Measurements from ENCODE around the gene NSUN7. TPM values are rescaled to one million over a fixed set of nuclear protein-coding genes. Genes with fewer than 3 reads are reported as not detected.

NSUN7 gene
- polyA plus RNA-seq, 1 donor (not counting 4 experiments of a cell fraction or from before 2014, with no cell fraction given): 0.03 TPM

DNA sequence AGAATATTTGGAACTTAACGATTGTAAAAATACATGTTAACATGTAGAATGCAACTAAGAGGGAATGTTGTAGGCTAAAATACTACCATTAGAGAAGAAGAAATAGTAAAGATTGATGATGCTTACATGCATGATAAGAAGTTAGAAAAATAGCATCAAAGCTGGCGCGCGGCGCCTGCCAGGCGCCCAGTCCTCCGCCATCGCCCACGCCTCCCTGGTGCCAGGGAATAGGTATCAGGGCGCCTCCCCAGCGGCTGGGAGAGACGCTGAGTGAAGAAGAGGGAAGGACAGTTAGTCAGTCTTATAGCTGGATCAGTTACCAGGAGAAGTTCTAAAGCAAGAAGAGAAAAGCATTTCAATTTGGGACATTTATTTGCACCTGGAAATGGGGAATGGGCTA, 36.0 kb downstream of the NSUN7 start:
- H3K4me1 ChIP-seq (ENCODE audit: control insufficient read depth, extremely low read depth, insufficient read depth, low read length): no peaks in the 10 kb centered on the region
- no peaks in the 10 kb centered on the region for H3K79me2 ChIP-seq (ENCODE audit: control insufficient read depth, insufficient read depth, low read length)
- H3K4me2 ChIP-seq (ENCODE audit: control insufficient read depth, extremely low read depth, insufficient read depth, low read depth, low read length): no peak overlapping the region
- DNase-seq (ENCODE audit: low read depth, low spot score): no peak
- no peak overlapping the region for H2AFZ ChIP-seq (ENCODE audit: control insufficient read depth, low read length)
- no peaks in the 10 kb centered on the region for H3K36me3 ChIP-seq (ENCODE audit: control insufficient read depth in 2 of 2, extremely low read depth in 1 of 2, insufficient read depth in 2 of 2, low read length in 2 of 2)
- dilution Hi-C loops (cut with MboI; ENCODE audit: extremely low pct_ligation_motif_present, low sequenced_read_pairs): no loop called here
- no peak for FAIRE-seq
- peaks cover 3% of the 10 kb centered on the region for H3K27me3 ChIP-seq (ENCODE audit: control insufficient read depth, extremely low read depth, insufficient read depth, low read length)
- H3K9me3 ChIP-seq (ENCODE audit: control insufficient read depth, low read depth, low read length): no peaks in the 10 kb centered on the region
- H3K4me3 ChIP-seq (ENCODE audit: control insufficient read depth in 2 of 3, extremely low read depth in 1 of 3, insufficient read depth in 2 of 3, low read depth in 1 of 3, low read length in 3 of 3): no peak overlapping the region
- H3K9ac ChIP-seq (ENCODE audit: control insufficient read depth, extremely low read depth, insufficient read depth, low read length): no peak overlapping the region
- no peaks in the 10 kb centered on the region for H4K20me1 ChIP-seq (ENCODE audit: control insufficient read depth, extremely low read depth, insufficient read depth, low read length)
- TF ChIP-seq CTCF (optimal IDR thresholded peaks at IDR 0.05 in 1 of 3, IDR thresholded peaks at IDR 0.05 in 1 of 3, conservative IDR thresholded peaks at IDR 0.05 in 1 of 3; ENCODE audit: extremely low read depth in 1 of 3, insufficient read depth in 2 of 3, low read length in 3 of 3): no peak
- TF ChIP-seq EZH2 (IDR thresholded peaks at IDR 0.05; ENCODE audit: low read length): no peak
- H3K27ac ChIP-seq (ENCODE audit: control insufficient read depth, insufficient read depth, low read length): no peak overlapping the region
- no peaks in the 10 kb centered on the region for H3K9me1 ChIP-seq (ENCODE audit: control insufficient read depth, extremely low read depth, insufficient read depth, low read length)

GRCh38 chr4:40788331-40788730, 38.6 kb downstream of the NSUN7 start:
- Histone ChIP-seq H2AFZ (ENCODE audit: control insufficient read depth, low read length) (no peak overlapping the region), H3K27me3 (ENCODE audit: control insufficient read depth, extremely low read depth, insufficient read depth, low read length) (peaks cover 3% of the 10 kb centered on the region), H3K4me2 (ENCODE audit: control insufficient read depth, extremely low read depth, insufficient read depth, low read depth, low read length) (no peak overlapping the region), H3K9me3 (ENCODE audit: control insufficient read depth, low read depth, low read length) (no peaks in the 10 kb centered on the region), H3K4me3 (ENCODE audit: control insufficient read depth in 2 of 3, extremely low read depth in 1 of 3, insufficient read depth in 2 of 3, low read depth in 1 of 3, low read length in 3 of 3) (no peak overlapping the region), H3K27ac (ENCODE audit: control insufficient read depth, insufficient read depth, low read length) (no peak overlapping the region), H3K79me2 (ENCODE audit: control insufficient read depth, insufficient read depth, low read length) (no peaks in the 10 kb centered on the region), H4K20me1 (ENCODE audit: control insufficient read depth, extremely low read depth, insufficient read depth, low read length) (no peaks in the 10 kb centered on the region), H3K36me3 (ENCODE audit: control insufficient read depth in 2 of 2, extremely low read depth in 1 of 2, insufficient read depth in 2 of 2, low read length in 2 of 2) (no peaks in the 10 kb centered on the region), H3K9me1 (ENCODE audit: control insufficient read depth, extremely low read depth, insufficient read depth, low read length) (no peaks in the 10 kb centered on the region), H3K4me1 (ENCODE audit: control insufficient read depth, extremely low read depth, insufficient read depth, low read length) (no peaks in the 10 kb centered on the region), H3K9ac (ENCODE audit: control insufficient read depth, extremely low read depth, insufficient read depth, low read length) (no peak overlapping the region)
- dilution Hi-C loops (cut with MboI; ENCODE audit: extremely low pct_ligation_motif_present, low sequenced_read_pairs): no loop called here
- TF ChIP-seq CTCF (optimal IDR thresholded peaks at IDR 0.05 in 1 of 3, IDR thresholded peaks at IDR 0.05 in 1 of 3, conservative IDR thresholded peaks at IDR 0.05 in 1 of 3; ENCODE audit: extremely low read depth in 1 of 3, insufficient read depth in 2 of 3, low read length in 3 of 3) (no peak), EZH2 (IDR thresholded peaks at IDR 0.05; ENCODE audit: low read length) (no peak)
- FAIRE-seq (no peak), DNase-seq (ENCODE audit: low read depth, low spot score) (no peak)

All from keratinocyte (primary cell).